Mucosa of gallbladder (tissue), 1 donor: ENCODE results near the gene PICALM. TPM values are rescaled to one million over a fixed set of nuclear protein-coding genes. Genes with fewer than 3 reads are reported as not detected.
A peak's percentile ranks its signal among the peaks of the same experiment; 100 is the strongest.

Source experiments
- DNase-seq: peaks from one replicate; pipeline ENCODE4 v3.0.0-alpha.2; 2020; ENCODE audit warnings: low spot score
- total RNA-seq: library from RNA; stranded (reverse); gene quantifications from one replicate; pipeline ENCODE4 v1.2.1, GENCODE V29; 2021
- donor health status: DM: no; HTN: no; CAD: no.

PICALM gene
- total RNA-seq, 1 donor from 2014 or later = 205 TPM

DNA sequence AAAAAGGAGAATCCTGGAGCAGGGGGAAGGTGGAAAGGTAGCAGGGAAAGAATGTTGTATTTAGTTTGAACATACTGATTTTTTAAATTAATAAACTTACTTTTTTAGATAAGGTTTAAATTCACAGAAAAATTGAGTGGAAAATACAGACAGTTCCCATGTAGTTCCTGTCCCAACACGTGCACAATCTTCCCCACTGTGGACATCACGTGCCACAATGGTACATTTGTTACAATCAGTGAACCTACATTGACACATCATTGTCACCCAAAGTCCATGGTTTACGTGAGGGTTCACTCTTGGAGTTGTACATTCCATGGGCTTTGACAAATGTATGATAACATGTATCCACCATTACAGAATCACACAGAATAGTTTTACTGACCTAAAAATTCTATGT is 10.5 kb upstream of the PICALM start:
- no peak for DNase-seq

DNA sequence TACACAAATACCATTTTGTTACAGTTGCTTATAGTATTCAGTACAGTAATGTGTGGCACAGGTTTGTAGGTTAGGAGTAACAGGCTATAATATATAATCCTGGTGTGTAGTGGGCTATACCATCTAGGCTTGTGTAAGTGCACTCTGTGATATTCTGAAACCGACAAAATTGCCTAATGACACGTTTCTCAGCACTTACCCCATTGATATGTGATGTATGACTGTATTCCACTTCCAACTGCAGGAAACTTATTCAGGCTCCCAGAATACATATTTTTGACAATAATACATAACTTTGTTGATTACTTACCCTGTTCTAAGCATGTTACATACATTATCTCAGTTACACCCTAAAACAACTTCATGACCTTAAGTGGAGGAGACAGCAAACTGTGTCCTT is 5.1 kb upstream of the PICALM start:
- DNase-seq = no peak

DNA sequence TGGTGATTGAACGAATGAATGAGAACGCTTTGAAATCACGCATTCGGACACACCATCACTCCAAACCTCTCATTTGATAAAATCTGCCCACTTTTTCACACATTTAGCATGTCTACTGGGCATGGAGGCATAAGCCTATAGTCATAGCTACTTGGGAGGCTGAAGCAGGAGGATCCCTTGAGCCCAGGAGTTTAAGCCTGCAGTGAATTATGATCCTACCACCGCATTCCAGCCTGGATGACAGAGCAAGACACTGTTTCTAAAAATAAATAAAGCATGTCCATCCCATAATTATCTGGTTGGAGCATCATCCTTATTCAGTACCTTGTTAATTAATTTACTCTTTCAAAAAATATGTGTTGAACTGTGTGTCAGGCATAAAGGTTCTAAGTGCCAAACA is 3.3 kb upstream of the PICALM start:
- DNase-seq = no peak

DNA sequence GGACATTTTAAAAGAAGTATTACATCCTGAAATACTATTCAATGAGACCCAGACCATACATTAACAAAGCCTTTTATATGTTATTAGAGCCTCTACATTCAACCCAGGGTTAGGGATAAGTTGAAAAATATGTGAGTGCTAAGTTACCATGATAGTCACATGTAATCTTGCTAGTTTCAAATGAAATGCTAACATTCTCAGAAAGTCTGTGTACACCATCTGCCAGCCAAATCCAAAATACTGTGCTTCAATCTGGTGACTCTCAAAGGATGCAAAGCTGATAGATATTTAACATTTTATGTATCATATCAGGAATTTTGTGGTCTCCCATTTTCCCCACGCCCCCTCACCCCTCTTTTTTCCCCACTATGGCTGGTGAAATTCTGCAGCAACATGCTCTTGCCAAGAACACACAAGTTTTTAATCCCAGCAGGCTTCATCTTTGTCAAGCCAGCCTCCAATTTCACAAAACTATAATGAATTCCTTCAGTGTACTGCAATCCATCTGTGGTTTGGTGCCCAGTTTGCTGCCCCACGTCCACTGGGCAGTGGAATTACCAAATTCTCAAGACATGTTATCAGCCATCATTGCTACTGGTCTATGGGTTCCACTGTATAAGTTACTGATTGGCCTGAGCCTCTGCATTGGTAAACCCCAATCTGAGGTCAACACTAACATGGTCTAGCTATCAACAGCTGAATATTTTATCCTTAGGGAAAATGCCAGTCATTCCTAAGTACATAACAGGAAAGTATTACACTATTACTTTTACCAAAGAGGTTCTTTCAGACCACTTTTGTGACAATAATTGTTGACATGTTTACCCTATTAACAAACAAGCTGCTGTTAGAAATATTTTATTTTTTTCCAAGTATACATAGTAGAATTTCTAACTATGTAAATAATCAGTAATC is 1.5 kb upstream of the PICALM start:
- DNase-seq = no peak

DNA sequence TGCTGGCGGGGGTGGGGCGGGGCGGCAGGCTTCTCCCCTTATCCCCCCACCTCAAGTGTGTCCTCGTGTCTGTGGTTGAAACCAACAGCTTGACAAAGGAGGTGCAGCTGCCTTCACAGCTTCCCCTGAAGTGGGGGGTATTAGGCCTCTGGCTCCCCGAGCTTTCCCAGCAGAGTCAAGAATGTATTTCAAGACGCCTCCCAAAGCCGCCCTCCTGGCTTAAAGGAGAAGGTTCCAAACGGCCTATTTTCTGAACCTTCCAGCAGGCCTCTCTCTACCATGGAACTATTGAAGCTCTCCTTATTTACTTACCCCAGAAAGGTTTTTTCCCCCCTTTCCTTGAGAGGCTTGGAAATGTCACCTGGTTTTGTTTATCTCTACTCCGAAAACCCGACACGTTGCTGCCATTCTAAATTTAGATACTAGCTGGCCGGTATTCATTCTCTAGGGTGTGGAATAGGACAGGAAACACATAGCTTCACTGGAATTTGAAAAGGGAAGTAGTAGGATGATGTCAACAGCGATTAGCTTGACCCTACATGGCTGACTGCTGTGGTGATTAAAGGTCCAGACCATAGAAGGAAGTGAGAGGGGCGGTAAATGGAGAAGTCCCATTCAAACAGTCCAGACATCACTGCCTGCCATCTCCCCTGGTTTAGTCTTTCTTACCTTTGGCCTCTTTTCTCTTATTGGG is 671 bp upstream of the PICALM start:
- DNase-seq = peak; percentile 49

DNA sequence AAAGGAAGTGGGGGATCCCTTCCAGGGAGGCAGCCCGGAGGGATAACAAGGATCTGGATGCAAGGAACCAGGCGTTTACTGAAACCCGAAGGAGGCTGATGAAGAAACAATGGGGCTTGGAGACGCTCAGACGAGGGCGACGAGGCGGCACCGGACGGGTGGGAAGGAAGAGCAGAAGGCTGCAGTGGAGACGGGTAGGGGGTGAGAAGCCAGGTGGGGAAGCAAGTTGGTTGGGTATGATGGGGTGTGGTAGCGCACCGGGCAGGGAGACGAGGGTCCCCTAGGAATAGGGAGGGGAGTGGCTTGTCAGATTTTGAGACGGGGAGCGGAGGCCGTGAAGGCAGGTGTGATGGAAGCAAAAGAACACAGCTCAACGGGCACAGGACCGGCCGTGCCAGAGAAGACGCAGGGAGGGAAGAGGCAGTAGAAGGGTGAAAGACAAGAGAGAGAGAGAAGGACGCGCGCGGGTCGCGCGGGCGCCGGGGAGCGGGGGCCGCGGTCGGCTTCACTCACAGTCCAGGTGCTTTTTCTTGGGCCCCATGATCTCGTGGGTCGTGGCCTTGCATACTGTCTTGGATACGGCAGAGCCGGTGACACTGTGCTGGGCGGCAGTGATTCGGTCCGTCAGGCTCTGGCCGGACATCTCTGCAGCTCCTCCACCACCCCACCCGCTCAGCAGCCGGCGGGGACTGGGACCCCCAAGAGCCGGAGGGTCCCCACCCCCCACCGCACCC is 579 bp downstream of the PICALM start:
- peak; percentile 23 for DNase-seq

DNA sequence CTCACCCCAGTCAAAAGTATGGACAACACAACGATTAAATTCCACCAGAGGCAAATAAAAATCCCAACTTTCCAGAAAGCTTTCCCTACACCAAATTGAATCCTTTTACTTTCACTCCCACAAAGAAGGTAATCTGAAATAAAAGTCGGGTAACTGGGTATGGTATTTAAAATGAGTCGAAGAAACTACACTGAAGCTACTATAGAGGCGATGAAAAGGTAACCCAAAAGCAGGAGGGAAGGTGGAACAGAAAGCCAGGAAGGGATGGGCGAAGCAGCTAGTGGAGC is 1.1 kb downstream of the PICALM start:
- no peak for DNase-seq

DNA sequence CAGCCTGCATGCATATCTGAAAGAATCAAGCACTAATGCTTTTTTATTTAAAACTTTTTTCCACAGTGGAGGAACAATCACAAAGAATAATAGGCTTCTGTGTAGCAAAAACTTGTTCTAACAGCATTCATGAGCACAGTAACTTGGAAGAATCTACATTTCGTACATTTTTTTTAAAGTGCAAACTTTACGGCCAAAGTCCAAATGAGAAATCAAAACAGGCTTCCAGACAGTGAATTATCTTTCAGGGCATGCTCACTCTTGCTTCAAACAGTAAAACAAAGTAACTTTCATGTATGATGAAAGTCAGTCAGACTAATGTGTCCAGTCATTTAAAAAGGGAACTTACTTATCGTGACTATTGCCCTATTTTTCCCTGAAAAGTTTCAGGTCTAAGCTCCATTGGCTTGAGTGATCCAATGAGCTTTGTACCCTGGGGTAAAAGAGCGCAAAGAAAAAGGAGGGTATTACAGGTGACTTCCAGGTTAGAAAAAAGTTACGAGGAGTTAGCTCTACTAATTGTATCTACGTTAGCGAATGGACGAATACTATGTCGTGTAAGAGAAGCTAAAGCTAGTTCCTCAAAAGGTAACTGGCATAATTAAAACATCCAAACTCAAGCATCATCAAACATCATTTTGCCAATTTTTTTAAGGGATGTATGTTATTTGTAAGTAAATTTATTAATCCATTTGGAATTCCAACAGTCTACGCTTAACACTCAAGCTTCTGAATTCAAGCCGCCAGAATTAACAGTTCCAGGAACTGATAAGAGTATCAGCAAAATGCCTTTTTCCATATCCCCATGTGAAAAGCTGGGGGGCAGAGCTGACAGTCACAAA is 1.7 kb downstream of the PICALM start:
- no peak for DNase-seq

DNA sequence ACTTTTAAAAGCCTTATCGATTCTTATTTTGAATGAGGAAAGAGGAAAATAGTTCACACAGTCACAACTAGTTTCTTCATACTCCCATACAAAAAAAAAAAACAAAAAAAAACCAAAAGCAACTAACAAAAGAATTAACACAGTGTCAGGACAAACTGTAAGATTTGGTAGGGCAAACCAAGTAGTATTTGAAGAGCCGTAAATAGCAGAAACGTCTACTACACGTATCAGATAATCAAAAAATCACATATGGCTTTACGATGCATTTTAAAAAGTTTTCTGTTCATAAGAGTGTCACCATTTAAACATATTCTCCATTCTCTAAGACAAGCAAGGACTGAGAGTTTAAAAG is 2.3 kb downstream of the PICALM start:
- DNase-seq = no peak

DNA sequence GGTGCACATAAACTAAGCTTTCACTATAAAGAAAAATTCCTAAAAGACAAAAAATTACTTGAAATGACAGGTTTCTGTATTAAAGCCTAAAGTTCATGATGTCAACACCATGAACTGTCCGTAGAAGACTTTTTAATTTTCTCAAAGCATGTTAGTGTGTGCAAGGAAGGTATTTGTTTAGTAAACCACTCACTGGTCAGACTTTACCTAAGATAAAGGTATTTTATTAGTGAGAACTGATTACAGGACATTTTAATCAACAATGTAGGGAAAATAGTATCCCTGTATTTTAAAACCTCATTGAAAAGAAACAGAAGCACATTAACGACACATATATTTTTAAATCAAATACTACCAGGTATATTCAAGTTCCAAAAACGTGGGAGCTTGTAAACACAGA is 2.9 kb downstream of the PICALM start:
- DNase-seq = no peak

DNA sequence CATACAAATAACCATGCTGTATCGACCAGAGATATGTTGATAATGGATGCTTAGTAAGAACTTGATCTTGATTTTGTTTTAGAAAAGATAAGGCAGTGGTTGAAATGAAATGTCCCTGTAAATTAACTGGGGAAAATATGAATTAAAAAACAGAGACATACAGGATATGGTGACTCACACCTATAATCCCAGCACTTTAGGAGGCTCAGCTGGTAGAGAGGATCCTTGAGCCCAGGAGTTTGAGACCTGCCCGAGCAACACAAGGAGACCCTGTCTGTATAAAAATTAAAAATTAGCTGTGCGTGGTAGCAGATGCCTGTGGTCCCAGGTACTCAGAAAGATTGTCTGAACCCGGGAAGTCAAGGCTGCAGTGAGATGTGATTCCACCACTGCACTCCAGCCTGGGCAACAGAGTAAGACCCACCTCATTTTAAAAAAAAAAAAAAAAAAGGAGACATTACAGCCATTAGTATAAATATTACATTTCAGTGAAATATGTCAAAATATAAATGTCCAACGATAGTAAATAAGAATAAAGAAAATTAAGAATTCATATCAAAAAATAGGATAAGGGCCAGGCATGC is 4.6 kb downstream of the PICALM start:
- DNase-seq = no peak

DNA sequence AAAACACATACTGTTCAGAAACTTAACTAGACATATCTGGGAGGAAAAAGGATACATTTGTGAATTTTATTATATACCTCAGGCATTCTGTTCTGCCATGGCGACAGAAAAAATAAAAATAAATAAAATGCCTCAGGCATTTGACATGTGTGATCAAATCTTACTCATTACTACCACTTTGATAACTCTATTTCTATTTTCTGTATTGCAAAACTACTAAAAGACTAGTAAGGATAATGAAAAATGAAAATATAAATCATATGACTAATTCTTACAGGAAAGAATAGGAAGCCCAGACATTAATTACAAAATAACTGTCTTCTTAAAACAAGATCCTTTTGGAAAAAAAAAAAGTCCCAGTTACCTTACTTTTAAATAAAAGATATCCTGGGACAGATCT is 5.3 kb downstream of the PICALM start:
- no peak for DNase-seq

DNA sequence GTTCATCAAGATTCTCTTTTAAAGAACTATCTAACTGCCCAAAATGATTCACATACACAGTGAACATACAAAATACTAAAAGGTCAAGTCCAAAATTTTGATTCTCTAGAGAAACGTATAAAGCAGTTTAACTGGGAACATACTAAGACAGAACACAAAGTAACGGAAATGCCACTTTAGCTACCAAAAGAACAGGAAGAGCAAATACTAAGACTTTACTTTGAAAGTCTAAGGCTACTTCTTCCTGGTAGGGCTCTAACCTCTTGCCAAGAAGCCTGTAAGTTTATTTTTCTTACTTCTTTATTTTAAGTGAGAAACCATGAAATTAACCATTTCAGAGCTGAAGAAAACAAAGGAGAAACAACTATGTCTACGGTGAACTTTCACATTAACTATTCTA is 6.2 kb downstream of the PICALM start:
- DNase-seq = no peak

DNA sequence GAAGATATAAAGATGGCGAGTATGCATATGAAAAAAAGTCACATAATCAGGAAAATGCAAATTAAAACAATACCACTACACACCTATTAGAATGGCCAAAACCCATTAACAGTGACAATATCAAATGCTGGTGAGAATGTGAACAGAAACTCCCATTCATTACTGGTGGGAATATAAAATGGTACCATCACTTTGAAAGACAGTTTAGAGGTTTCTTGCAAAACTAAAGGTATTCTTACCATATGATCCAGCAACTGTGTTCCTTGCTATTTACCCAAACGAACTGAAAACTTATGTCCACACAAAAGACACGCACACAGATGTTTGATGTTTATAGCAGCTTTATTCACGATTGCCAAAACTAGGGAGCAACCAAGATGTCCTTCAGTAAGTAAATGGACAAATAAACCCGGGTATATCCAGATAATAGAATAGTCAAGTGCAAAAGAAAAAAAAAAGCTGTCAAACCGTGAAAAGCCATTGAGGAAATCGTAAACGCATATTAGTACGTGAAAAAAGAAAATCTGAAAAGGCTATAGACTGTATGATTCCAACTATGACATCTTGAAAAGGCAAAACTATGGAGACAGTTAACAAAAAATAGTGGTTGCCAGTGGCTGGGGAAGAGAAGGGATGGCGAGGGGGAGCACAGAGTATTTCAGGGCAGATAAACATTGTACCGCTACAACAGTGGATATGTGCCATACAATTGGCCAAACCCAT is 7.2 kb downstream of the PICALM start:
- DNase-seq = no peak

DNA sequence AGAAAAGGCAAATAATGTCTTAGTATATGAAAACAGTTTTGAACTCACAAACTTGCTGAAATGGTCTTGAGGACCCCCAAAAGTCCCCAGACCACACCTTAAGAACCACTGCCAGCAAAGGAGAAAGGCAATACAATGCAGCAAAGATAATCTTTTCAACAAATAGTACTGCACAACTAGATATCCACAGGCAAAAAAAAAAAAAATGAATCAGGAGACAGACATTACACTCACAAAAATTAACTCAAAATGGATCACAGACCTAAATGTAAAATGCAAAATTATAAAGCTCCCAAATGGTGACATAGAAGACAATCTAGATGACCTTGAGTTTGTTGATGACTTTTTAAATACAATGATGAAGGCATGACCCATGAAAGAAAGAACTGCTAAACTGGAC is 8.3 kb downstream of the PICALM start:
- DNase-seq = no peak

DNA sequence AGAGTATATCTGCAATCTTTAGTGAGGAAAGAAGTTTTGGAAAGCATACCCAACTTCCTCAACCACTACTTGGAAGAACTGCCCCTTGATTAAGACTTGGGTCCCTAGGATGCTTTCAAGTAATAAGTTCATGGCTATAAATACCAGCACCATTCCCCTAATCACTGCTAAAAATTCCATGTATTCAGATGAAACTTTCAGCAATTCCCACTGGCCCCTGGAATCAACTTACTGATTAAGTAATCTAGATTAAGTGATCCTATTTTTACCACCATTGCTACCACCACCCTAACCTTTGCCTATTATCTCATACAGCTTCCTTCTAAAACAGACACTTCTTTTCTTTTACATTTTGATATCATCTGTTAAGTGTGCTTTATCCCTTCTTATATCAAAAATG is 10.5 kb downstream of the PICALM start:
- no peak for DNase-seq

DNA sequence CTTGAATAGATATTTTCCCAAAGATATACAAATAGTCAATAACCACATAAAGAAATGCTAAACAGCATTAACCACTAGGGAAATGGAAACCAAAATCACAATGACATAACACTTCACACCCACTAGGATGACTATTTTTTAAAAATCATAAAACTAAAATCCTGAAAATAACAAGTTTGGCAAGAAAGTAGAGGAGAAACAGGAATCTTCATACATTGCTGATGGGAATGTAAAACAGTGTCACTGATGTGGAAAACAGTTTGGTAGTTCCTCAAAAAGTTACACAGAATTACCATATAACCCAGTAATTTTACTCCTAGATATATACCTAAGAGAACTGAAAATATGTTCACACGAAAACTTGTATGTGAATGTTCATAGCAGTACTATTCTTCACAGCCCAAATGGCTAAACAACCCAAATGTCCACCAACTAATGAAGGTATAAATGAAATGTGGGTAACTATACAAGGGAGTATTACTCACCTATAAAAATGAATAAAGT is 12.5 kb downstream of the PICALM start:
- DNase-seq = no peak

DNA sequence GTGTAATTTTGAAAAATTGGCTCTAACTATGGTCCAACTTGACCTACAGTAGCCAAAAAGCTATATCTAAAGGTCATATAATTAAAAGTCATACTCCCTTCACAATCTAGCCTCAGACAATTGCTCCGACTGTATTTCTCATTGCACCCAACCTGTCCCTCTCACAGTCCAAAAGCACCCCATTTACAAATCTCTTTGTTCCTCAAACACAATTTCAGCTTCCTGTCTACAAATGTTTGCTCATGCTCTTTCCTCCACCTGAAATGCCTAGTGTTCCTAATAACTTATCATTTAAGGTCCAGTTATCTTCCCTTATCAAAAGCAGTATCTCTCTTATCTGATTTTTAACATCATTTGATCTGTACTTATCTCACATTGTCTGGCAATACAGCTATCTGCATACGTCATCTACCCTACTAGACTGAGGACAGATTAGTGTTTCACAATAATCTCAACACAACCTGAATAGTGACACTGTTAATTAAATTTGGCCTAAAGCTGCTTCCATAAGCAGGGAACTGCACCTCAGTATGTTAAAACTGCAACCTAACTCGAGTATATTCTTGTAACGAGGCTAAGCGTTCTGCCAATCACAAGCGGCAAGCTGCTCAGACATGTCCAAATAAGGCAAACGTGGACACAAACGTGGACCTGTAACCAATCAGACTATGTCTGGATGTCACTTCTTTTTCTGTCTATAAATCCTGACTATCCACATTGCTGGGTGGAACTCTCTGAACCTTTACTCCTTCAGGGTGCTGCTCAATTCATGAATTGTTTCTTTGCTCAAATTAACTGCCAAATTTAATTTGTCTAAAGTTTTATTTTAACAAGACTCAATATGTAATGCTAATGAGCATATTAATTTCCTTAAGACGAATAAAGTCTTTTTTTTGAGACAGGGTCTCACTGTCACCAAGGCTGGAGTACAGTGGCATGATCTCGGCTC is 15.9 kb downstream of the PICALM start:
- no peak for DNase-seq

DNA sequence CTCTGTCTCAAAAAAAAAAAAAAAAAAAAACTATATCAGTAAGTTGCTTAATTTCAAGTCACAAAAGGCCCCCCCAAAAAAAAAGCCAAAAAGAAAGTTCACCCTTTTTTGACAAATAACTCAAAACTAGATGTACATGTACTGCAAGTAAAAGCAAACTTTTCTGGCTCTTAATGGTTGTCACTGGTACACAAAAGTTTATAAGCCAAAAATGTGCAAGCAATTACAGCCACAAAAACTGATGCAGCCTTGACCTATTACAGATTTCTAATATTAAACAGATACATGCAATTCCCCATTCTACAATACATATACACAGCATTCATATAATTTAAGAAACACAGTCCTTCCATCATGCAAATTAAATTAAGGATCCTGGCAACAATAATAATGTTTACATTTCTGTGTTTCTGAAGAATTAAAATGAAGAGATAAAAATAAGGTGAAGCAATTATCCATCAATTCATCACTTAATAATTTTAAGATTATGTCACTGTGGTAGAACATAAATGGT is 18.6 kb downstream of the PICALM start:
- no peak for DNase-seq
